ENCODE data around the gene XRRA1.
"Not testable (repeated sequence)": the region's sequence is repeated elsewhere in the genome, so short reads cannot be mapped to it uniquely, and the experiment has no call there.

DNA sequence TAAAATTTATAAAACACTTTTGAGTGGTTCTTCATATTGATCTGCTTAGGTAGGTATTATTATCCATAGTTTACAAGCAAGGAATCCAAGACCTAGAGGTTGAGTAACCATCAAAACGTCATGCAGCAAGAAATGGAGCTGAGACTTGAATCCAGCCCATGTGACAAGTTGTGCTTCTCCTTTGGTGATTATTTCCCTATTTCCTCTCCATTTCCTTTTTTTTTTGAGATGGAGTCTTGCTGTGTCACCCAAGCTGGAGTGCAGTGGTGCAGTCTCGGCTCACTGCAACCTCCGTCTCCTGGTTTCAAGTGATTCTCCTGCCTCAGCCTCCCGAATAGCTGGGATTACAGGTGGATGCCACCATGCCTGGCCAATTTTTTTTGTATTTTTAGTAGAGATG, 41.3 kb upstream of the XRRA1 start:
- TF ChIP-seq CTCF, POLR2A, EP300 (IDR thresholded peaks at IDR 0.05): not testable (repeated sequence)

Measured in ovary (tissue), 3 donors.